Measurements from ENCODE around the gene GRIK4. TPM values are rescaled to one million over a fixed set of nuclear protein-coding genes. Genes with fewer than 3 reads are reported as not detected.

GRIK4 gene
- polyA plus RNA-seq, 1 donor from 2014 or later: 3.4 TPM

GRCh38 chr11:120893440-120894201, 382.1 kb downstream of the GRIK4 start:
- Histone ChIP-seq H2AFZ (ENCODE audit: low read depth, low read length) (no peak overlapping the region), H3K9ac (ENCODE audit: low read length) (no peak overlapping the region), H3K27me3 (ENCODE audit: insufficient read depth, low read depth, low read length) (no peaks in the 10 kb centered on the region), H3K27ac (ENCODE audit: low read length) (no peak overlapping the region), H4K20me1 (ENCODE audit: insufficient read depth) (no peaks in the 10 kb centered on the region), H3K4me3 (ENCODE audit: low read length) (no peak overlapping the region), H3K4me2 (ENCODE audit: low read length) (no peak overlapping the region), H3K9me3 (ENCODE audit: low read length) (no peaks in the 10 kb centered on the region), H3K9me2 (ENCODE audit: insufficient read depth, low read length) (no peaks in the 10 kb centered on the region), H3K36me3 (ENCODE audit: insufficient read depth, low read length) (no peaks in the 10 kb centered on the region), H3K79me2 (replicated peaks; ENCODE audit: insufficient read depth, low read length) (no peaks in the 10 kb centered on the region), H3F3A (ENCODE audit: insufficient read depth, low read length, poor library complexity, severe bottlenecking) (no peaks in the 10 kb centered on the region)
- TF ChIP-seq SMC3 (conservative IDR thresholded peaks at IDR 0.05; ENCODE audit: poor library complexity) (no peak), POLR2AphosphoS5 (IDR thresholded peaks at IDR 0.05) (no peak), EP300 (conservative IDR thresholded peaks at IDR 0.05; ENCODE audit: poor library complexity, severe bottlenecking) (no peak), RAD21 (conservative IDR thresholded peaks at IDR 0.05) (no peak), REST (IDR thresholded peaks at IDR 0.05; ENCODE audit: borderline replicate concordance) (no peak), EZH2 (IDR thresholded peaks at IDR 0.05; ENCODE audit: borderline replicate concordance, insufficient read depth, low read length, poor library complexity, severe bottlenecking) (no peak), TAF1 (IDR thresholded peaks at IDR 0.05; ENCODE audit: low read depth) (no peak), MXI1 (conservative IDR thresholded peaks at IDR 0.05; ENCODE audit: poor library complexity, severe bottlenecking) (no peak)
- TF ChIP-seq, protein P1, sequence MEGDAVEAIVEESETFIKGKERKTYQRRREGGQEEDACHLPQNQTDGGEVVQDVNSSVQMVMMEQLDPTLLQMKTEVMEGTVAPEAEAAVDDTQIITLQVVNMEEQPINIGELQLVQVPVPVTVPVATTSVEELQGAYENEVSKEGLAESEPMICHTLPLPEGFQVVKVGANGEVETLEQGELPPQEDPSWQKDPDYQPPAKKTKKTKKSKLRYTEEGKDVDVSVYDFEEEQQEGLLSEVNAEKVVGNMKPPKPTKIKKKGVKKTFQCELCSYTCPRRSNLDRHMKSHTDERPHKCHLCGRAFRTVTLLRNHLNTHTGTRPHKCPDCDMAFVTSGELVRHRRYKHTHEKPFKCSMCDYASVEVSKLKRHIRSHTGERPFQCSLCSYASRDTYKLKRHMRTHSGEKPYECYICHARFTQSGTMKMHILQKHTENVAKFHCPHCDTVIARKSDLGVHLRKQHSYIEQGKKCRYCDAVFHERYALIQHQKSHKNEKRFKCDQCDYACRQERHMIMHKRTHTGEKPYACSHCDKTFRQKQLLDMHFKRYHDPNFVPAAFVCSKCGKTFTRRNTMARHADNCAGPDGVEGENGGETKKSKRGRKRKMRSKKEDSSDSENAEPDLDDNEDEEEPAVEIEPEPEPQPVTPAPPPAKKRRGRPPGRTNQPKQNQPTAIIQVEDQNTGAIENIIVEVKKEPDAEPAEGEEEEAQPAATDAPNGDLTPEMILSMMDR (IDR thresholded peaks at IDR 0.05; ENCODE audit: poor library complexity, severe bottlenecking): no peak

DNA sequence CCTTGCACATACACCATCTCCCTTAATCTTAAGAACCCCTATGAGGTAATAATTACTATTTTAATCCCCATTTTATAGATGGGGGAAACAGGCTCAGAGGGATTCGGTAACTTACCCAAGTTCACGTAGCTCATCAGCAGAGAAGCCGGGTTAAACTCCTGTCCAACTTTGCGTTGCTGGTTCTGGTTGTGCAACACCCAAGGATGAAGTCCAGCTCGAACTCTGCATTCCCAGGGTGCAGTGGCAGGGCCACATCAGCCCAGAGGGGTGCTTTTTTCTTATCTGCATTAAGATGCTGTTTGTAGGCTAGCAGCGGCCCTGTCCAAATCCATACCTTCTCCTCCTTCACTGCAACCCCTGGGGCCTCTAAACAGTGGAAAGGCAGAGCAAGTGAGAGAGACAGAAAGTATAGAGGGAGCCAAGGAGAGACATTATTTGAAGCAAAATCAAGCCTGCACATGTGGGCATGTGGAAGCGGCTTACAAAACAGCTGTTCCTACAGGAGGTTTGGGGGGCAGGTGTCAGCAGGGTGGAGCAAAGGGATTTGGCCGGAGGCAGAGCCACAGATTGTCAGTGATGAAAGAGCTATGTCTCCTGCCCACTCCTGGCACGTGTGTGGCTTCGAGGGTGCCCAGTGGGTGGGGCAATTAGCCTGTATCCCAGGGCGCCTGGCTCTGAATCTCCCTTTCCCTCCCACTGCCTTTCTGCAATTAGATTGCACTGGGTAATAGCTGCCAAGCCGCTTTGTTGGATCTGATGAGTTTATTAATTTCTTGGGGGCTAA, 382.8 kb downstream of the GRIK4 start:
- Histone ChIP-seq H4K20me1 (ENCODE audit: insufficient read depth) (no peaks in the 10 kb centered on the region), H3K27ac (ENCODE audit: low read length) (no peak overlapping the region), H3K27me3 (ENCODE audit: insufficient read depth, low read depth, low read length) (no peaks in the 10 kb centered on the region), H3K36me3 (ENCODE audit: insufficient read depth, low read length) (no peaks in the 10 kb centered on the region), H3K79me2 (replicated peaks; ENCODE audit: insufficient read depth, low read length) (no peaks in the 10 kb centered on the region), H3F3A (ENCODE audit: insufficient read depth, low read length, poor library complexity, severe bottlenecking) (no peaks in the 10 kb centered on the region), H3K9me2 (ENCODE audit: insufficient read depth, low read length) (no peaks in the 10 kb centered on the region), H2AFZ (ENCODE audit: low read depth, low read length) (no peak overlapping the region), H3K9me3 (ENCODE audit: low read length) (no peaks in the 10 kb centered on the region), H3K4me2 (ENCODE audit: low read length) (no peak overlapping the region), H3K4me3 (ENCODE audit: low read length) (no peak overlapping the region), H3K9ac (ENCODE audit: low read length) (no peak overlapping the region)
- TF ChIP-seq MXI1 (conservative IDR thresholded peaks at IDR 0.05; ENCODE audit: poor library complexity, severe bottlenecking) (no peak), SMC3 (conservative IDR thresholded peaks at IDR 0.05; ENCODE audit: poor library complexity) (no peak), RAD21 (conservative IDR thresholded peaks at IDR 0.05) (no peak), EP300 (conservative IDR thresholded peaks at IDR 0.05; ENCODE audit: poor library complexity, severe bottlenecking) (no peak), TAF1 (IDR thresholded peaks at IDR 0.05; ENCODE audit: low read depth) (no peak), REST (IDR thresholded peaks at IDR 0.05; ENCODE audit: borderline replicate concordance) (no peak), POLR2AphosphoS5 (IDR thresholded peaks at IDR 0.05) (no peak), EZH2 (IDR thresholded peaks at IDR 0.05; ENCODE audit: borderline replicate concordance, insufficient read depth, low read length, poor library complexity, severe bottlenecking) (no peak)
- TF ChIP-seq, protein P1 (IDR thresholded peaks at IDR 0.05; ENCODE audit: poor library complexity, severe bottlenecking): no peak

All from neural cell (in vitro differentiated cells).